HCT116 (cell line): ENCODE data around the gene SMS.

Source experiments
- EGR1 ChIP-seq: IDR thresholded peaks from 2 replicates; pipeline ENCODE4 v1.6.1; 2012; ENCODE audit warnings: low read depth
- EZH2 ChIP-seq: fragments of 200-600 bp; sonication (generic); IDR thresholded peaks from 2 replicates; pipeline ENCODE4 v1.6.1; 2017; ENCODE audit warnings: antibody characterized with exemption, mixed run types
- EZH2phosphoT487 ChIP-seq: fragments of 200-600 bp; IDR thresholded peaks from 2 replicates; pipeline ENCODE4 v1.6.1; 2018; ENCODE audit warnings: antibody characterized with exemption, borderline replicate concordance
- POLR2A ChIP-seq: IDR thresholded peaks from 2 replicates; pipeline ENCODE4 v1.7.0; 2011; ENCODE audit warnings: borderline replicate concordance; ENCODE audit not compliant: insufficient read depth, insufficient read length; ENCODE audit errors: extremely low read depth
- POLR2AphosphoS5 ChIP-seq: IDR thresholded peaks from 2 replicates; pipeline ENCODE4 v1.6.1; 2011; ENCODE audit warnings: mild to moderate bottlenecking, low read depth, low read length, moderate library complexity
- RAD21 ChIP-seq: IDR thresholded peaks from 2 replicates; pipeline ENCODE4 v1.6.1; 2012; ENCODE audit warnings: low read depth, mild to moderate bottlenecking
- SIN3A ChIP-seq: IDR thresholded peaks from 2 replicates; pipeline ENCODE4 v1.6.1; 2012; ENCODE audit warnings: low read depth
- SP1 ChIP-seq: IDR thresholded peaks from 2 replicates; pipeline ENCODE4 v1.6.1; 2012; ENCODE audit warnings: low read depth
- YY1 ChIP-seq: IDR thresholded peaks from 2 replicates; pipeline ENCODE4 v1.6.1; 2011; ENCODE audit warnings: low read length, low read depth, moderate library complexity, mild to moderate bottlenecking; ENCODE audit not compliant: insufficient replicate concordance; ENCODE audit errors: extremely low read depth
- TF ChIP-seq, protein P1 (sequence below), 3 experiments: fragments of 200-600 bp in 1 of 3; sonication (generic) in 1 of 3; IDR thresholded peaks in 2 of 3; conservative IDR thresholded peaks in 1 of 3; 2 replicates each; pipeline ENCODE4 v1.5.1; 2012 to 2017; ENCODE audit warnings: low read depth in 2 of 3, low read length in 2 of 3, antibody characterized with exemption in 1 of 3, borderline replicate concordance in 1 of 3, control low read depth in 1 of 3, mild to moderate bottlenecking in 1 of 3, mixed read lengths in 1 of 3, mixed run types in 1 of 3, moderate library complexity in 1 of 3; ENCODE audit not compliant: insufficient read depth in 1 of 3
- TF ChIP-seq, protein P2 (sequence below): IDR thresholded peaks from 2 replicates; pipeline ENCODE4 v1.6.1; 2012; ENCODE audit warnings: low read depth

DNA sequence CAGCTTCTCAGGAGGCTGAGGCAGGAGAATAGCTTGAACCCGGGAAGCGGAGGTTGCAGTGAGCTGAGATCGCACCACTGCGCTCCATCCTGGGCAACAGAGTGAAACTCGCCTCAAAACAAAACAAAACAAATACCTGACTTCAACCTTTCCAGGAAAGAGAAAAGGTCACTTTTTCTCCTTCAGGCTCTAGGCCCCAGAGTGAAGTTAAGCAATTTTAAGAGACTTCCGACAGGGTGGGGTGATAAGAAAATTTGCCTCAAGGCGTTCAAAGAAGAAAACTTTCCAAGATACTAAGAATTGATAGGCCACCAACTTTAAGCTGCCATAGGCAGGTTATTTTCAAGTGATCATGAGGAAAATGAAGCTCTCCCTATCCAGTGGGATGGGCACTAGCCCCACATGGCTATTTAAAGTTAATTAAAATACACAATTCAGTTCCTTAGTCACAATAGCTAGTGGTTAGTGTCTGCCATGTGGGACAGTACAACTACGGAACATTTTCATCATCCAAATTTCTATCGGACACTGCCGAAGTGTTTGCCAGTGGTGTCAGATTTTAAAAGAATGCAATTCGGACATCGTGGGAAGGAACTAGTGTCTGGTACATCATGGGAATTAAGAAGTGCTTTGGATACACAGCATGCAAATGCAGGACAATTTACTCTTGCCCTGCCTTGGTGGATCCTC is 33.0 kb downstream of the SMS start:
- TF ChIP-seq EZH2 (no peak), SP1 (no peak), EGR1 (no peak), RAD21 (no peak), POLR2AphosphoS5 (no peak), EZH2phosphoT487 (no peak), POLR2A (no peak), SIN3A (no peak), YY1 (no peak)
- TF ChIP-seq, protein P1, sequence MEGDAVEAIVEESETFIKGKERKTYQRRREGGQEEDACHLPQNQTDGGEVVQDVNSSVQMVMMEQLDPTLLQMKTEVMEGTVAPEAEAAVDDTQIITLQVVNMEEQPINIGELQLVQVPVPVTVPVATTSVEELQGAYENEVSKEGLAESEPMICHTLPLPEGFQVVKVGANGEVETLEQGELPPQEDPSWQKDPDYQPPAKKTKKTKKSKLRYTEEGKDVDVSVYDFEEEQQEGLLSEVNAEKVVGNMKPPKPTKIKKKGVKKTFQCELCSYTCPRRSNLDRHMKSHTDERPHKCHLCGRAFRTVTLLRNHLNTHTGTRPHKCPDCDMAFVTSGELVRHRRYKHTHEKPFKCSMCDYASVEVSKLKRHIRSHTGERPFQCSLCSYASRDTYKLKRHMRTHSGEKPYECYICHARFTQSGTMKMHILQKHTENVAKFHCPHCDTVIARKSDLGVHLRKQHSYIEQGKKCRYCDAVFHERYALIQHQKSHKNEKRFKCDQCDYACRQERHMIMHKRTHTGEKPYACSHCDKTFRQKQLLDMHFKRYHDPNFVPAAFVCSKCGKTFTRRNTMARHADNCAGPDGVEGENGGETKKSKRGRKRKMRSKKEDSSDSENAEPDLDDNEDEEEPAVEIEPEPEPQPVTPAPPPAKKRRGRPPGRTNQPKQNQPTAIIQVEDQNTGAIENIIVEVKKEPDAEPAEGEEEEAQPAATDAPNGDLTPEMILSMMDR (IDR thresholded peaks at IDR 0.05 in 2 of 3, conservative IDR thresholded peaks at IDR 0.05 in 1 of 3; ENCODE audit: borderline replicate concordance in 1 of 3, insufficient read depth in 1 of 3, low read depth in 2 of 3, low read length in 2 of 3), result no peak
- TF ChIP-seq, protein P2, sequence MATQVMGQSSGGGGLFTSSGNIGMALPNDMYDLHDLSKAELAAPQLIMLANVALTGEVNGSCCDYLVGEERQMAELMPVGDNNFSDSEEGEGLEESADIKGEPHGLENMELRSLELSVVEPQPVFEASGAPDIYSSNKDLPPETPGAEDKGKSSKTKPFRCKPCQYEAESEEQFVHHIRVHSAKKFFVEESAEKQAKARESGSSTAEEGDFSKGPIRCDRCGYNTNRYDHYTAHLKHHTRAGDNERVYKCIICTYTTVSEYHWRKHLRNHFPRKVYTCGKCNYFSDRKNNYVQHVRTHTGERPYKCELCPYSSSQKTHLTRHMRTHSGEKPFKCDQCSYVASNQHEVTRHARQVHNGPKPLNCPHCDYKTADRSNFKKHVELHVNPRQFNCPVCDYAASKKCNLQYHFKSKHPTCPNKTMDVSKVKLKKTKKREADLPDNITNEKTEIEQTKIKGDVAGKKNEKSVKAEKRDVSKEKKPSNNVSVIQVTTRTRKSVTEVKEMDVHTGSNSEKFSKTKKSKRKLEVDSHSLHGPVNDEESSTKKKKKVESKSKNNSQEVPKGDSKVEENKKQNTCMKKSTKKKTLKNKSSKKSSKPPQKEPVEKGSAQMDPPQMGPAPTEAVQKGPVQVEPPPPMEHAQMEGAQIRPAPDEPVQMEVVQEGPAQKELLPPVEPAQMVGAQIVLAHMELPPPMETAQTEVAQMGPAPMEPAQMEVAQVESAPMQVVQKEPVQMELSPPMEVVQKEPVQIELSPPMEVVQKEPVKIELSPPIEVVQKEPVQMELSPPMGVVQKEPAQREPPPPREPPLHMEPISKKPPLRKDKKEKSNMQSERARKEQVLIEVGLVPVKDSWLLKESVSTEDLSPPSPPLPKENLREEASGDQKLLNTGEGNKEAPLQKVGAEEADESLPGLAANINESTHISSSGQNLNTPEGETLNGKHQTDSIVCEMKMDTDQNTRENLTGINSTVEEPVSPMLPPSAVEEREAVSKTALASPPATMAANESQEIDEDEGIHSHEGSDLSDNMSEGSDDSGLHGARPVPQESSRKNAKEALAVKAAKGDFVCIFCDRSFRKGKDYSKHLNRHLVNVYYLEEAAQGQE, result no peak
